Measurements from ENCODE around the gene HNRNPCL1. TPM values are rescaled to one million over a fixed set of nuclear protein-coding genes. Genes with fewer than 3 reads are reported as not detected.

Gene HNRNPCL1
- total RNA-seq, 1 experiment from 2014 or later = not detected

DNA sequence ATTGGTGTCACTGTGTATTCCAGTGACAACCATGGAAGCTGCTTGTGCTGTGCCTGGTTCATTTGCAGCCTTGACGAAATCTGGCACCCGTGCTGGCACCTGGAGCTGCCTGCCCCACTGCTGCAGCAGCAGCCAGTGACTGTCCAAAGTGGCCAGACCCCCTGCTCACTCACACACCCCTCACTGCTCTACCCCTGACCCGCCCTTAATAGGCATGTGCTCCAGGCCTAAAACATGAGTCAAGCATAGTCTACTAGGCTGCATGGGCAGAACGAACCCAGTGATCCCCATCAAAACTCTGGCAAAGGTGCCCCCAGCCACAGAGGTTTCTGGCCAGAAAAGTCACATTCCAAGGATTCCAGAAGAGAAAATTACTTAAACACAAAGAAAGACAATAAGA is 49.6 kb downstream of the HNRNPCL1 start:
- Histone ChIP-seq H3K27ac (no peak overlapping the region), H4K20me1 (ENCODE audit: insufficient read depth) (no peaks in the 10 kb centered on the region), H3K9me2 (ENCODE audit: insufficient read depth) (no peaks in the 10 kb centered on the region), H3K4me1 (replicated peaks; ENCODE audit: insufficient read depth) (no peaks in the 10 kb centered on the region), H3K4me3 (no peak overlapping the region), H2AFZ (no peak overlapping the region), H3K27me3 (ENCODE audit: insufficient read depth, low read depth) (no peaks in the 10 kb centered on the region), H3K36me3 (ENCODE audit: low read depth) (no peaks in the 10 kb centered on the region), H3F3A (ENCODE audit: insufficient read depth, low read depth) (no peaks in the 10 kb centered on the region), H3K79me2 (ENCODE audit: low read depth) (no peaks in the 10 kb centered on the region), H3K4me2 (no peak overlapping the region), H3K9me3 (ENCODE audit: insufficient read depth, low read depth) (no peaks in the 10 kb centered on the region)
- intact Hi-C loops (cut with micrococcal nuclease; ENCODE audit: unreplicated experiment) = no loop called here
- CTCF ChIA-PET = no interaction called here
- DNase-seq = no peak
- no TSS peak for BruUV-seq (replicated peaks)
- TF ChIP-seq, protein P1, sequence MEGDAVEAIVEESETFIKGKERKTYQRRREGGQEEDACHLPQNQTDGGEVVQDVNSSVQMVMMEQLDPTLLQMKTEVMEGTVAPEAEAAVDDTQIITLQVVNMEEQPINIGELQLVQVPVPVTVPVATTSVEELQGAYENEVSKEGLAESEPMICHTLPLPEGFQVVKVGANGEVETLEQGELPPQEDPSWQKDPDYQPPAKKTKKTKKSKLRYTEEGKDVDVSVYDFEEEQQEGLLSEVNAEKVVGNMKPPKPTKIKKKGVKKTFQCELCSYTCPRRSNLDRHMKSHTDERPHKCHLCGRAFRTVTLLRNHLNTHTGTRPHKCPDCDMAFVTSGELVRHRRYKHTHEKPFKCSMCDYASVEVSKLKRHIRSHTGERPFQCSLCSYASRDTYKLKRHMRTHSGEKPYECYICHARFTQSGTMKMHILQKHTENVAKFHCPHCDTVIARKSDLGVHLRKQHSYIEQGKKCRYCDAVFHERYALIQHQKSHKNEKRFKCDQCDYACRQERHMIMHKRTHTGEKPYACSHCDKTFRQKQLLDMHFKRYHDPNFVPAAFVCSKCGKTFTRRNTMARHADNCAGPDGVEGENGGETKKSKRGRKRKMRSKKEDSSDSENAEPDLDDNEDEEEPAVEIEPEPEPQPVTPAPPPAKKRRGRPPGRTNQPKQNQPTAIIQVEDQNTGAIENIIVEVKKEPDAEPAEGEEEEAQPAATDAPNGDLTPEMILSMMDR (conservative IDR thresholded peaks at IDR 0.05) = no peak
- no peak for TF ChIP-seq EZH2 (IDR thresholded peaks at IDR 0.05; ENCODE audit: low read depth)
- POLR2A ChIA-PET (ENCODE audit: unreplicated experiment) = no interaction called here

Other genes with a start within 250 kb of the HNRNPCL1 start
- gene DHRS3, start 230.5 kb downstream of the HNRNPCL1 start, total RNA-seq (2021) = 144 and 154 TPM in 2 replicates
- gene AADACL4, start 204.6 kb downstream of the HNRNPCL1 start, total RNA-seq (2021) = not detected in 2 replicates
- not detected in 2 replicates for gene AADACL3, start 132.6 kb downstream of the HNRNPCL1 start, total RNA-seq (2021)
- gene CFAP107, start 102.5 kb downstream of the HNRNPCL1 start, total RNA-seq (2021) = not detected in 2 replicates
- gene PRAMEF12, start 75.0 kb downstream of the HNRNPCL1 start, total RNA-seq (2021) = not detected in 2 replicates
- gene PRAMEF1, start 57.3 kb downstream of the HNRNPCL1 start, total RNA-seq (2021) = not detected in 2 replicates
- gene PRAMEF11, start 17.3 kb downstream of the HNRNPCL1 start, total RNA-seq (2021) = not detected in 2 replicates
- not detected in 2 replicates for gene PRAMEF2, start 8.4 kb upstream of the HNRNPCL1 start, total RNA-seq (2021)
- gene PRAMEF4, start 37.5 kb upstream of the HNRNPCL1 start, total RNA-seq (2021) = not detected in 2 replicates
- gene PRAMEF10, start 49.5 kb upstream of the HNRNPCL1 start, total RNA-seq (2021) = not detected in 2 replicates
- not detected in 2 replicates for gene PRAMEF7, start 67.9 kb upstream of the HNRNPCL1 start, total RNA-seq (2021)
- gene PRAMEF6, start 98.9 kb upstream of the HNRNPCL1 start, total RNA-seq (2021) = not detected in 2 replicates
- not detected in 2 replicates for gene PRAMEF27, start 207.9 kb upstream of the HNRNPCL1 start, total RNA-seq (2021)
- not detected in 2 replicates for gene HNRNPCL3, start 212.0 kb upstream of the HNRNPCL1 start, total RNA-seq (2021)
- not detected in 2 replicates for gene PRAMEF25, start 222.1 kb upstream of the HNRNPCL1 start, total RNA-seq (2021)

All from PC-9 (cell line).